NCI-H2171 (cell line): ENCODE data around the gene SLC12A2.
A peak's percentile ranks its signal among the peaks of the same experiment; 100 is the strongest.

Experiments used
- DNase-seq: peaks from one replicate; lab custom pipeline; 2025; lab: John Stamatoyannopoulos, UW

Gene SLC12A2

GRCh38 chr5:128083033-128083810 lies at the start of gene SLC12A2:
Gene SLC12A2, plus strand, starts transcription at chr5:128083766. Its CDS starts 189 bp downstream, at chr5:128083955.
- peak; percentile 80 for DNase-seq

GRCh38 chr5:128035689-128036088 lies 47.9 kb upstream of the SLC12A2 start:
- no peak for DNase-seq

- DNase-seq = no peak
Observed at GRCh38 chr5:128036950-128037349, 46.6 kb upstream of the SLC12A2 start.

- DNase-seq = no peak
Observed at GRCh38 chr5:128038643-128039042, 44.9 kb upstream of the SLC12A2 start.

GRCh38 chr5:128040927-128041326 lies 42.6 kb upstream of the SLC12A2 start:
- DNase-seq = no peak

GRCh38 chr5:128052780-128053179 lies 30.8 kb upstream of the SLC12A2 start:
- DNase-seq = no peak

GRCh38 chr5:128053291-128053954 lies 30.1 kb upstream of the SLC12A2 start:
- DNase-seq = no peak

- no peak for DNase-seq
Observed at GRCh38 chr5:128060644-128061385, 22.8 kb upstream of the SLC12A2 start.

GRCh38 chr5:128062172-128062746 lies 21.3 kb upstream of the SLC12A2 start:
- no peak for DNase-seq

GRCh38 chr5:128074171-128074570 lies 9.4 kb upstream of the SLC12A2 start:
- no peak for DNase-seq

- no peak for DNase-seq
Observed at GRCh38 chr5:128074953-128075352, 8.6 kb upstream of the SLC12A2 start.

- no peak for DNase-seq
Observed at GRCh38 chr5:128077526-128077925, 6.0 kb upstream of the SLC12A2 start.

- no peak for DNase-seq
Observed at GRCh38 chr5:128081111-128081851, 2.3 kb upstream of the SLC12A2 start.

- no peak for DNase-seq
Observed at GRCh38 chr5:128082551-128083032, 974 bp upstream of the SLC12A2 start.

GRCh38 chr5:128083811-128084227 lies 253 bp downstream of the SLC12A2 start:
- peak; percentile 20 for DNase-seq

GRCh38 chr5:128084228-128085167 lies 932 bp downstream of the SLC12A2 start:
- DNase-seq = no peak

GRCh38 chr5:128085413-128085812 lies 1.8 kb downstream of the SLC12A2 start:
- no peak for DNase-seq

GRCh38 chr5:128091579-128091978 lies 8.0 kb downstream of the SLC12A2 start:
- DNase-seq = no peak

GRCh38 chr5:128092144-128092543 lies 8.6 kb downstream of the SLC12A2 start:
- no peak for DNase-seq

GRCh38 chr5:128093368-128093767 lies 9.8 kb downstream of the SLC12A2 start:
- no peak for DNase-seq
